ENCODE measurements around the gene GPC3. TPM values are rescaled to one million over a fixed set of nuclear protein-coding genes. Genes with fewer than 3 reads are reported as not detected.

The GPC3 gene
- total RNA-seq, 1 experiment from 2014 or later = 0.98 TPM

DNA sequence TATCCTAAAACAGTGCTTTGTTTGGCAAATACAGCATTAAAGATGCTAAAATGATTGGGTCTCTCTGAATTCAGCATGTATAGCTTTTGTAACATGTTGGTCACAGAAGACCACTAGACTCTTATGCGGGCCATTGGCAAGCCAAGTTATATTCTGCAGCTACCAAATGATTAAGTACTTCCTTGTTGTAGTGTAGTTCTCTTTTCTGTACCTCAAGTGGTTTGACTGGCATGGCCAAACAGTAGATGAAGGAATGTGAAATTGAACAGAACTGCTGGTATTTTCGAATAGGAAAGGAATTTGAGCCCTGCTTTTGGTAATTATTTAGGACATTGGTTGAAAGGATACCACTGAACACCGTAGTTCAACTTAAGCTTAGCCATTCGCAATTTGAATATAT, 376.2 kb downstream of the GPC3 start:
- DNase-seq (ENCODE audit: low read depth, low spot score) = no peak
- no peaks in the 10 kb centered on the region for H3K36me3 ChIP-seq (ENCODE audit: control insufficient read depth in 1 of 2, insufficient read depth in 2 of 2, low read length in 2 of 2)
- TF ChIP-seq CEBPB (IDR thresholded peaks at IDR 0.05; ENCODE audit: low read depth) = no peak
- BruUV-seq (replicated peaks) = no TSS peak
- no peak overlapping the region for H3K27ac ChIP-seq (ENCODE audit: low read depth, low read length)
- no peaks in the 10 kb centered on the region for H3K79me2 ChIP-seq (ENCODE audit: insufficient read depth, low read length)
- CTCF ChIA-PET = no interaction called here
- intact Hi-C loops (cut with micrococcal nuclease) = no loop called here
- H2AFZ ChIP-seq (ENCODE audit: low read depth, low read length, poor library complexity, severe bottlenecking) = no peak overlapping the region
- H3K4me3 ChIP-seq (replicated peaks in 1 of 2; ENCODE audit: low read depth in 1 of 2, low read length in 2 of 2) = no peak overlapping the region
- H3K9ac ChIP-seq (ENCODE audit: low read length) = no peak overlapping the region
- H3K27me3 ChIP-seq (ENCODE audit: insufficient read depth, low read length) = no peaks in the 10 kb centered on the region
- ATAC-seq = no peak
- H3K9me2 ChIP-seq (ENCODE audit: insufficient read depth) = no peaks in the 10 kb centered on the region
- POLR2A ChIA-PET = no interaction called here
- RAD21 ChIA-PET (ENCODE audit: low non-redundant PET in 1 of 2, low total read pairs in 2 of 2, uncharacterized antibody in 2 of 2, unreplicated experiment in 2 of 2) = no interaction called here
- no peak overlapping the region for H3K4me2 ChIP-seq (ENCODE audit: low read length)
- H4K20me1 ChIP-seq (ENCODE audit: insufficient read depth) = no peaks in the 10 kb centered on the region
- H3K4me1 ChIP-seq (ENCODE audit: control insufficient read depth in 1 of 2, insufficient read depth in 2 of 2, low read length in 2 of 2) = no peaks in the 10 kb centered on the region
- H3K9me3 ChIP-seq (ENCODE audit: control insufficient read depth in 1 of 2, insufficient read depth in 1 of 2, low read depth in 1 of 2, low read length in 2 of 2) = no peaks in the 10 kb centered on the region

- CTCF ChIA-PET = no interaction called here
- Histone ChIP-seq H2AFZ (ENCODE audit: low read depth, low read length, poor library complexity, severe bottlenecking) (no peak overlapping the region), H3K79me2 (ENCODE audit: insufficient read depth, low read length) (no peaks in the 10 kb centered on the region), H3K27me3 (ENCODE audit: insufficient read depth, low read length) (no peaks in the 10 kb centered on the region), H3K4me3 (replicated peaks in 1 of 2; ENCODE audit: low read depth in 1 of 2, low read length in 2 of 2) (no peak overlapping the region), H3K9ac (ENCODE audit: low read length) (no peak overlapping the region), H4K20me1 (ENCODE audit: insufficient read depth) (no peaks in the 10 kb centered on the region), H3K27ac (ENCODE audit: low read depth, low read length) (no peak overlapping the region), H3K9me2 (ENCODE audit: insufficient read depth) (no peaks in the 10 kb centered on the region), H3K36me3 (ENCODE audit: control insufficient read depth in 1 of 2, insufficient read depth in 2 of 2, low read length in 2 of 2) (no peaks in the 10 kb centered on the region), H3K4me1 (ENCODE audit: control insufficient read depth in 1 of 2, insufficient read depth in 2 of 2, low read length in 2 of 2) (no peaks in the 10 kb centered on the region), H3K4me2 (ENCODE audit: low read length) (no peak overlapping the region), H3K9me3 (ENCODE audit: control insufficient read depth in 1 of 2, insufficient read depth in 1 of 2, low read depth in 1 of 2, low read length in 2 of 2) (no peaks in the 10 kb centered on the region)
- POLR2A ChIA-PET = no interaction called here
- ATAC-seq (no peak), DNase-seq (ENCODE audit: low read depth, low spot score) (no peak)
- no TSS peak for BruUV-seq (replicated peaks)
- RAD21 ChIA-PET (ENCODE audit: low non-redundant PET in 1 of 2, low total read pairs in 2 of 2, uncharacterized antibody in 2 of 2, unreplicated experiment in 2 of 2) = no interaction called here
- TF ChIP-seq ZFX (IDR thresholded peaks at IDR 0.05) = no peak
- intact Hi-C loops (cut with micrococcal nuclease) = no loop called here
These were observed 377.0 kb downstream of the GPC3 start for GRCh38 chrX:133608406-133608805.
